ENCODE measurements around the gene CLP1. TPM values are rescaled to one million over a fixed set of nuclear protein-coding genes. Genes with fewer than 3 reads are reported as not detected.

The CLP1 gene
- total RNA-seq: 15.2 and 15.6 TPM in 2 replicates

- H3K27me3 ChIP-seq (ENCODE audit: insufficient read depth, low read length): no peaks in the 10 kb centered on the region
- H3K4me1 ChIP-seq (ENCODE audit: insufficient read depth, low read length): peaks cover 22% of the 10 kb centered on the region
- H3K79me2 ChIP-seq (ENCODE audit: insufficient read depth, low read length): peaks cover 29% of the 10 kb centered on the region
- peak within 1 kb of the TSS; percentile 79 for H3K4me3 ChIP-seq (ENCODE audit: insufficient read depth, low read length)
- no peaks in the 10 kb centered on the region for H4K20me1 ChIP-seq (ENCODE audit: insufficient read depth, low read length)
- H2AFZ ChIP-seq (ENCODE audit: low read length): peak within 1 kb of the TSS; percentile 93
- H3K27ac ChIP-seq (ENCODE audit: low read depth, low read length): peak within 1 kb of the TSS; percentile 86
- no peak for TF ChIP-seq CTCF (IDR thresholded peaks at IDR 0.05; ENCODE audit: extremely low read depth, low read depth, low read length)
- peak within 1 kb of the TSS; percentile 98 for H3K4me2 ChIP-seq (ENCODE audit: insufficient read depth, low read length)
- H3K36me3 ChIP-seq (ENCODE audit: insufficient read depth, low read length): peaks cover 30% of the 10 kb centered on the region
- no peaks in the 10 kb centered on the region for H3K9me3 ChIP-seq (ENCODE audit: low read depth, low read length)
- peak; percentile 97 for DNase-seq (ENCODE audit: insufficient read length, low spot score, missing footprints)
Measured at GRCh38 chr11:57657194-57658022, at the start of gene CLP1. TSS of gene CLP1 (plus strand) at chr11:57657762. CDS start at chr11:57659477, 1,715 bp downstream.

GRCh38 chr11:57610170-57610569 is 47.4 kb upstream of the CLP1 start:
- no peak overlapping the region for H3K4me2 ChIP-seq (ENCODE audit: insufficient read depth, low read length)
- H3K4me1 ChIP-seq (ENCODE audit: insufficient read depth, low read length): no peaks in the 10 kb centered on the region
- H3K4me3 ChIP-seq (ENCODE audit: insufficient read depth, low read length): no peak overlapping the region
- peaks cover 4% of the 10 kb centered on the region for H3K36me3 ChIP-seq (ENCODE audit: insufficient read depth, low read length)
- DNase-seq (ENCODE audit: insufficient read length, low spot score, missing footprints): no peak
- H3K79me2 ChIP-seq (ENCODE audit: insufficient read depth, low read length): no peaks in the 10 kb centered on the region
- no peak overlapping the region for H3K27ac ChIP-seq (ENCODE audit: low read depth, low read length)
- no peaks in the 10 kb centered on the region for H3K9me3 ChIP-seq (ENCODE audit: low read depth, low read length)
- TF ChIP-seq CTCF (IDR thresholded peaks at IDR 0.05; ENCODE audit: extremely low read depth, low read depth, low read length): no peak
- H3K27me3 ChIP-seq (ENCODE audit: insufficient read depth, low read length): no peaks in the 10 kb centered on the region
- H4K20me1 ChIP-seq (ENCODE audit: insufficient read depth, low read length): no peaks in the 10 kb centered on the region
- H2AFZ ChIP-seq (ENCODE audit: low read length): no peak overlapping the region

- Histone ChIP-seq H3K4me3 (ENCODE audit: insufficient read depth, low read length) (no peak overlapping the region), H3K9me3 (ENCODE audit: low read depth, low read length) (no peaks in the 10 kb centered on the region), H3K27me3 (ENCODE audit: insufficient read depth, low read length) (no peaks in the 10 kb centered on the region), H3K36me3 (ENCODE audit: insufficient read depth, low read length) (no peaks in the 10 kb centered on the region), H3K79me2 (ENCODE audit: insufficient read depth, low read length) (no peaks in the 10 kb centered on the region), H4K20me1 (ENCODE audit: insufficient read depth, low read length) (no peaks in the 10 kb centered on the region), H3K4me1 (ENCODE audit: insufficient read depth, low read length) (no peaks in the 10 kb centered on the region), H3K27ac (ENCODE audit: low read depth, low read length) (no peak overlapping the region), H3K4me2 (ENCODE audit: insufficient read depth, low read length) (no peak overlapping the region), H2AFZ (ENCODE audit: low read length) (no peak overlapping the region)
- no peak for DNase-seq (ENCODE audit: insufficient read length, low spot score, missing footprints)
- no peak for TF ChIP-seq CTCF (IDR thresholded peaks at IDR 0.05; ENCODE audit: extremely low read depth, low read depth, low read length)
Measured at GRCh38 chr11:57614234-57614772, 43.3 kb upstream of the CLP1 start.

- no peak for TF ChIP-seq CTCF (IDR thresholded peaks at IDR 0.05; ENCODE audit: extremely low read depth, low read depth, low read length)
- Histone ChIP-seq H3K4me2 (ENCODE audit: insufficient read depth, low read length) (no peak overlapping the region), H3K27ac (ENCODE audit: low read depth, low read length) (no peak overlapping the region), H3K36me3 (ENCODE audit: insufficient read depth, low read length) (no peaks in the 10 kb centered on the region), H3K9me3 (ENCODE audit: low read depth, low read length) (no peaks in the 10 kb centered on the region), H2AFZ (ENCODE audit: low read length) (no peak overlapping the region), H3K79me2 (ENCODE audit: insufficient read depth, low read length) (no peaks in the 10 kb centered on the region), H4K20me1 (ENCODE audit: insufficient read depth, low read length) (no peaks in the 10 kb centered on the region), H3K4me3 (ENCODE audit: insufficient read depth, low read length) (no peak overlapping the region), H3K27me3 (ENCODE audit: insufficient read depth, low read length) (no peaks in the 10 kb centered on the region), H3K4me1 (ENCODE audit: insufficient read depth, low read length) (no peaks in the 10 kb centered on the region)
- DNase-seq (ENCODE audit: insufficient read length, low spot score, missing footprints): no peak
Measured at GRCh38 chr11:57615308-57615707, 42.3 kb upstream of the CLP1 start.

Data from osteoblast (primary cell).